Gastroesophageal sphincter (tissue), 4 donors: ENCODE measurements around the gene ELMOD3. TPM values are rescaled to one million over a fixed set of nuclear protein-coding genes. Genes with fewer than 3 reads are reported as not detected.
"Not testable (repeated sequence)": the region's sequence is repeated elsewhere in the genome, so short reads cannot be mapped to it uniquely, and the experiment has no call there.

Source experiments
- ATAC-seq: fragments of 150-250 bp; one replicate; pipeline ENCODE4 v1.9.1; 2016; ENCODE audit warnings: mild to moderate bottlenecking, moderate library complexity
- H3K27ac ChIP-seq, 4 donors: fragments of 200-600 bp; sonication (generic) in 3 of 4; 1 replicate in 3 of 4; 2 replicates in 1 of 4; pipeline ENCODE4 v1.5.1; 2016 to 2019
- H3K27me3 ChIP-seq: fragments of 200-600 bp; sonication (generic); one replicate; pipeline ENCODE4 v1.5.1; 2019
- H3K36me3 ChIP-seq, 2 donors: fragments of 200-600 bp; sonication (generic); one replicate each; pipeline ENCODE4 v1.5.1; 2019; ENCODE audit warnings: control low read depth in 1 of 2
- H3K4me1 ChIP-seq, 3 donors: fragments of 200-600 bp; sonication (generic); 1 replicate in 2 of 3; 2 replicates in 1 of 3; pipeline ENCODE4 v1.5.1; 2016 to 2019; ENCODE audit warnings: control low read depth in 2 of 3
- H3K4me3 ChIP-seq, 2 donors: fragments of 200-600 bp; sonication (generic); one replicate each; pipeline ENCODE4 v1.5.1; 2019; ENCODE audit warnings: mild to moderate bottlenecking in 1 of 2, moderate library complexity in 1 of 2
- H3K9me3 ChIP-seq, 3 donors: fragments of 200-600 bp; sonication (generic); one replicate each; pipeline ENCODE4 v1.5.1; 2017 to 2019; ENCODE audit warnings: control low read depth in 2 of 3
- CTCF ChIP-seq, 4 experiments: fragments of 200-600 bp in 2 of 4; fragments of 450-650 bp in 2 of 4; sonication (generic) in 1 of 4; IDR thresholded peaks; one replicate each; pipeline ENCODE4 v1.5.1; 2017 to 2019; ENCODE audit warnings: antibody characterized with exemption in 4 of 4, mild to moderate bottlenecking in 2 of 4, moderate library complexity in 2 of 4
- EP300 ChIP-seq: sonication (generic); formaldehyde crosslinking; IDR thresholded peaks from one replicate; pipeline ENCODE4 v1.6.1; 2017; ENCODE audit warnings: antibody characterized with exemption, mild to moderate bottlenecking
- POLR2A ChIP-seq, 2 donors: fragments of 450-650 bp; IDR thresholded peaks; one replicate each; pipeline ENCODE4 v1.6.1; 2017; ENCODE audit warnings: antibody characterized with exemption in 2 of 2, mild to moderate bottlenecking in 2 of 2, moderate library complexity in 1 of 2
- POLR2AphosphoS5 ChIP-seq: sonication (generic); formaldehyde crosslinking; IDR thresholded peaks from one replicate; pipeline ENCODE4 v1.6.1; 2017; ENCODE audit warnings: antibody characterized with exemption
- WGBS, 2 donors: methylation state at CpG; one replicate each; pipeline ENCODE4 v1.1.5; 2018; ENCODE audit warnings: low coverage in 1 of 2; 5-methylcytosine and 5-hydroxymethylcytosine counted together
- total RNA-seq, 4 donors: library from RNA; depleted of rRNA; stranded (reverse); fragments of >200 nt; gene quantifications; one replicate each; pipeline ENCODE4 v1.1.0, GENCODE V29; 2016

Gene ELMOD3
- total RNA-seq, 4 donors from 2014 or later = 12.4 to 25.8 (median 18.0) TPM

GRCh38 chr2:85436836-85437487 lies 82.4 kb downstream of the ELMOD3 start:
- Histone ChIP-seq H3K9me3 (no peaks in the 10 kb centered on the region), H3K27ac (peak overlapping the region; percentile 91 to 96 (median 96)), H3K4me1 (peaks cover 4 to 68% (median 29%) of the 10 kb centered on the region in 3 donors), H3K27me3 (no peaks in the 10 kb centered on the region), H3K4me3 (peak overlapping the region in 1 of 2 donors; percentile 60), H3K36me3 (no peaks in the 10 kb centered on the region)
- TF ChIP-seq CTCF (IDR thresholded peaks at IDR 0.05) (no peak), EP300 (no peak), POLR2AphosphoS5 (no peak), POLR2A (IDR thresholded peaks at IDR 0.05) (no peak)
- 40 to 50% methylated on average over 7 to 8 of the region's 10 CpGs for WGBS, 2 donors
- no peak for ATAC-seq

- ATAC-seq = peak; percentile 88
- Histone ChIP-seq H3K36me3 (no peaks in the 10 kb centered on the region), H3K27me3 (no peaks in the 10 kb centered on the region), H3K4me1 (peaks cover 4 to 67% (median 29%) of the 10 kb centered on the region in 3 donors), H3K9me3 (no peaks in the 10 kb centered on the region), H3K4me3 (peak overlapping the region; percentile 34 to 60), H3K27ac (peak overlapping the region; percentile 91 to 96 (median 96))
- 11% methylated on average over 3 of the region's 64 CpGs; no CpG with 5 or more reads in 1 of the 2 donors for WGBS, 2 donors
- peak in 1 of 4 experiments; percentile 22 for TF ChIP-seq CTCF (IDR thresholded peaks at IDR 0.05)
- peak; percentile 94 to 96 for TF ChIP-seq POLR2A (IDR thresholded peaks at IDR 0.05)
- TF ChIP-seq POLR2AphosphoS5 = peak; percentile 94
- TF ChIP-seq EP300 = peak; percentile 67
Observed at GRCh38 chr2:85437488-85438200, 83.1 kb downstream of the ELMOD3 start.

GRCh38 chr2:85438201-85439024 lies 83.8 kb downstream of the ELMOD3 start:
- Histone ChIP-seq H3K27me3 (no peaks in the 10 kb centered on the region), H3K27ac (peak overlapping the region; percentile 91 to 96 (median 96)), H3K36me3 (no peaks in the 10 kb centered on the region), H3K4me1 (peaks cover 4 to 60% (median 29%) of the 10 kb centered on the region in 3 donors), H3K9me3 (no peaks in the 10 kb centered on the region), H3K4me3 (peak overlapping the region; percentile 34 to 60)
- ATAC-seq = peak; percentile 2
- TF ChIP-seq CTCF (IDR thresholded peaks at IDR 0.05) (no peak), EP300 (no peak), POLR2AphosphoS5 (no peak), POLR2A (IDR thresholded peaks at IDR 0.05) (no peak)
- 78% methylated on average over 3 of the region's 19 CpGs; no CpG with 5 or more reads in 1 of the 2 donors for WGBS, 2 donors

- TF ChIP-seq POLR2A (IDR thresholded peaks at IDR 0.05) (no peak), CTCF (IDR thresholded peaks at IDR 0.05) (no peak), POLR2AphosphoS5 (no peak), EP300 (no peak)
- Histone ChIP-seq H3K9me3 (no peaks in the 10 kb centered on the region), H3K27me3 (no peaks in the 10 kb centered on the region), H3K4me1 (peaks cover 4 to 53% (median 23%) of the 10 kb centered on the region in 3 donors), H3K27ac (peak overlapping the region; percentile 91 to 96 (median 96)), H3K36me3 (no peaks in the 10 kb centered on the region), H3K4me3 (no peak overlapping the region)
- WGBS, 2 donors = 77 to 87% methylated on average over 5 to 6 of the region's 6 CpGs
- no peak for ATAC-seq
Observed at GRCh38 chr2:85439025-85439472, 84.5 kb downstream of the ELMOD3 start.

- H3K27ac ChIP-seq = peak overlapping the region in 2 of 4 donors; percentile 96
- WGBS, 2 donors = 78% methylated on average over 3 of the region's 9 CpGs; no CpG with 5 or more reads in 1 of the 2 donors
- not testable (repeated sequence) for ATAC-seq
Observed at GRCh38 chr2:85439569-85439968, 85.0 kb downstream of the ELMOD3 start.

More at GRCh38 chr2:85439569-85439968, 85.0 kb downstream of the ELMOD3 start:
- H3K27me3 ChIP-seq, H3K36me3 ChIP-seq, H3K4me3 ChIP-seq, H3K9me3 ChIP-seq: not testable (repeated sequence)
- peaks cover 4 to 48% (median 20%) of the 10 kb centered on the region in 3 donors for H3K4me1 ChIP-seq
